Peyer's patch (tissue), 4 donors: ENCODE measurements around the gene S100A8. TPM values are rescaled to one million over a fixed set of nuclear protein-coding genes. Genes with fewer than 3 reads are reported as not detected.

Experiments used
- DNase-seq, 3 donors: peaks; one replicate each; pipeline ENCODE4 v3.0.0-alpha.2; 2017 to 2019
- H3K27ac ChIP-seq, 4 donors: fragments of 200-600 bp; sonication (generic); one replicate each; pipeline ENCODE4 v1.5.1; 2016 to 2019
- H3K27me3 ChIP-seq, 2 donors: fragments of 200-600 bp; sonication (generic); one replicate each; pipeline ENCODE4 v1.5.1; 2019
- H3K36me3 ChIP-seq, 3 donors: fragments of 200-600 bp; sonication (generic); one replicate each; pipeline ENCODE4 v1.5.1; 2016 to 2019
- H3K4me1 ChIP-seq, 4 donors: fragments of 200-600 bp; sonication (generic); one replicate each; pipeline ENCODE4 v1.5.1; 2016 to 2019
- H3K4me3 ChIP-seq, 4 donors: fragments of 200-600 bp; sonication (generic); 1 replicate in 3 of 4; 2 replicates in 1 of 4; pipeline ENCODE4 v1.5.1; 2016 to 2019; ENCODE audit warnings: mild to moderate bottlenecking in 1 of 4
- H3K9me3 ChIP-seq, 4 donors: fragments of 200-600 bp; sonication (generic); one replicate each; pipeline ENCODE4 v1.5.1; 2016 to 2019; ENCODE audit warnings: mild to moderate bottlenecking in 1 of 4
- CTCF ChIP-seq, 6 experiments: fragments of 450-650 bp in 4 of 6; fragments of 200-600 bp in 2 of 6; sonication (generic) in 1 of 6; IDR thresholded peaks; one replicate each; pipeline ENCODE4 v1.5.1; 2017 to 2019; ENCODE audit warnings: antibody characterized with exemption in 6 of 6, mild to moderate bottlenecking in 3 of 6, moderate library complexity in 1 of 6
- POLR2A ChIP-seq, 2 donors: fragments of 450-650 bp; IDR thresholded peaks; one replicate each; pipeline ENCODE4 v1.5.1; 2017; ENCODE audit warnings: antibody characterized with exemption in 2 of 2, mild to moderate bottlenecking in 2 of 2, moderate library complexity in 2 of 2
- total RNA-seq, 4 donors: library from RNA; depleted of rRNA; stranded (reverse); fragments of >200 nt; gene quantifications; one replicate each; pipeline ENCODE4 v1.1.0, GENCODE V29; 2016

S100A8 gene
- total RNA-seq, 4 donors from 2014 or later: 7.6 to 9.8 TPM; not detected in 2

GRCh38 chr1:153346077-153346723 lies 44.7 kb downstream of the S100A8 start:
- DNase-seq: no peak
- Histone ChIP-seq H3K36me3 (no peaks in the 10 kb centered on the region), H3K4me1 (peaks cover 0 to 14% (median 6%) of the 10 kb centered on the region in 4 donors), H3K9me3 (no peaks in the 10 kb centered on the region), H3K4me3 (no peak overlapping the region), H3K27ac (no peak overlapping the region), H3K27me3 (no peaks in the 10 kb centered on the region)
- no peak for TF ChIP-seq POLR2A (IDR thresholded peaks at IDR 0.05)
- TF ChIP-seq CTCF (IDR thresholded peaks at IDR 0.05): no peak

- Histone ChIP-seq H3K4me1 (peaks cover 0 to 14% (median 6%) of the 10 kb centered on the region in 4 donors), H3K9me3 (no peaks in the 10 kb centered on the region), H3K36me3 (no peaks in the 10 kb centered on the region), H3K27me3 (no peaks in the 10 kb centered on the region), H3K27ac (no peak overlapping the region), H3K4me3 (no peak overlapping the region)
- DNase-seq: no peak
- no peak for TF ChIP-seq POLR2A (IDR thresholded peaks at IDR 0.05)
- no peak for TF ChIP-seq CTCF (IDR thresholded peaks at IDR 0.05)
Measured at GRCh38 chr1:153345187-153346076, 45.4 kb downstream of the S100A8 start.

GRCh38 chr1:153344718-153345025 lies 46.2 kb downstream of the S100A8 start:
- H3K27ac ChIP-seq: no peak overlapping the region
- peaks cover 0 to 14% (median 6%) of the 10 kb centered on the region in 4 donors for H3K4me1 ChIP-seq
- H3K9me3 ChIP-seq: no peaks in the 10 kb centered on the region
- no peaks in the 10 kb centered on the region for H3K36me3 ChIP-seq
- TF ChIP-seq POLR2A (IDR thresholded peaks at IDR 0.05) (no peak), CTCF (IDR thresholded peaks at IDR 0.05) (no peak)
- H3K4me3 ChIP-seq: no peak overlapping the region
- H3K27me3 ChIP-seq: no peaks in the 10 kb centered on the region
- DNase-seq: peak in 1 of 3 donors; percentile 13

- no peaks in the 10 kb centered on the region for H3K27me3 ChIP-seq
- no peak overlapping the region for H3K27ac ChIP-seq
- peaks cover 0 to 14% (median 6%) of the 10 kb centered on the region in 4 donors for H3K4me1 ChIP-seq
- DNase-seq: peak in 1 of 3 donors; percentile 37
- H3K9me3 ChIP-seq: no peaks in the 10 kb centered on the region
- H3K36me3 ChIP-seq: no peaks in the 10 kb centered on the region
- TF ChIP-seq CTCF (IDR thresholded peaks at IDR 0.05) (no peak), POLR2A (IDR thresholded peaks at IDR 0.05) (no peak)
- no peak overlapping the region for H3K4me3 ChIP-seq
Measured at GRCh38 chr1:153343811-153344717, 46.8 kb downstream of the S100A8 start.

GRCh38 chr1:153343040-153343681 lies 47.7 kb downstream of the S100A8 start:
- Histone ChIP-seq H3K4me3 (no peak overlapping the region), H3K27me3 (no peaks in the 10 kb centered on the region), H3K27ac (no peak overlapping the region), H3K9me3 (no peaks in the 10 kb centered on the region), H3K4me1 (peaks cover 0 to 14% (median 6%) of the 10 kb centered on the region in 4 donors), H3K36me3 (no peaks in the 10 kb centered on the region)
- DNase-seq: no peak
- no peak for TF ChIP-seq CTCF (IDR thresholded peaks at IDR 0.05)
- TF ChIP-seq POLR2A (IDR thresholded peaks at IDR 0.05): no peak
